ENCODE results near the gene CDC42EP2. TPM values are rescaled to one million over a fixed set of nuclear protein-coding genes. Genes with fewer than 3 reads are reported as not detected.

The CDC42EP2 gene
- polyA plus RNA-seq, 1 of the 3 experiments (the other 2 are of a cell fraction), result 8.1 TPM

DNA sequence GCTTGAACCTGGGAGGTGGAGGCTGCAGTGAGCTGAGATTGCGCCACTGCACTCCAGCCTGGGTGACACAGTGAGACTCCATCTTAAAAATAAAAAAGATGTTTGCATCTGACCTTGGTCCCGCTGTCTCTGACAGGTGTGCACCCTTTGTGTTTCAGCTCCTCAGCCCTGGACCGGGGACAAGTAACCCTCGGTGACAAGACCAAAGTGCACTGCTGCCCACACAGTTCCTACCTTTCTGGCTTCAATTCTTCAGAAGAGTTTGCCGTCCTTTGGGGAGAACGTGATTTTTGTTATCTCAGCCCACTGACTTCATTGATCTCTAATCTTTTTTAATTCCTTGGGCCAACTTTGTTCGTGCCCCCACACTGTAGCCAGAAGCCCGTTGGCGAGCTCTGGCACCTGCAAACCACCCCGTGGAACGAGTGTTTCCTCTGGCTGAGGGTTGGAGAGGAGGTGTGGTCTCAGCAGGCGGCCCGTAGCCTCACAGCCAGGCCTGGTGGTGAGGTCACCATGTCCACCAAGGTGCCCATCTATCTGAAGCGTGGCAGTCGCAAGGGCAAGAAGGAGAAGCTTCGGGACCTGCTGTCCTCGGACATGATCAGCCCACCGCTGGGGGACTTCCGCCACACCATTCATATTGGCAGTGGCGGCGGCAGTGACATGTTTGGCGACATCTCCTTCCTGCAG lies 5.9 kb downstream of the CDC42EP2 start:
- Histone ChIP-seq H3K27me3 (ENCODE audit: insufficient read depth) (no peaks in the 10 kb centered on the region), H3K4me2 (no peak overlapping the region), H2AFZ (ENCODE audit: low read depth) (no peak overlapping the region), H3F3A (replicated peaks; ENCODE audit: insufficient read depth) (peaks cover 9% of the 10 kb centered on the region), H3K9me3 (no peaks in the 10 kb centered on the region), H3K79me2 (ENCODE audit: insufficient read depth) (peaks cover 58% of the 10 kb centered on the region), H3K27ac (ENCODE audit: low read depth in 2 of 2, low read length in 1 of 2) (no peak overlapping the region), H3K4me1 (ENCODE audit: control insufficient read depth in 1 of 2, insufficient read depth in 2 of 2, low read depth in 1 of 2, low read length in 1 of 2) (peaks cover 13 to 28% of the 10 kb centered on the region in 2 experiments; a peak in 2 of 4 replicates), H4K20me1 (ENCODE audit: insufficient read depth) (peaks cover 35% of the 10 kb centered on the region), H3K36me3 (replicated peaks in 1 of 2; ENCODE audit: control insufficient read depth in 1 of 2, insufficient read depth in 2 of 2, low read length in 1 of 2) (peaks cover 3 to 18% of the 10 kb centered on the region in 2 experiments), H3K9ac (no peak overlapping the region), H3K4me3 (ENCODE audit: low read depth in 2 of 2, low read length in 1 of 2) (no peak overlapping the region), H3K9me2 (no peaks in the 10 kb centered on the region)
- 91% methylated on average over 16 of the region's 22 CpGs for WGBS (ENCODE audit: low lambda C conversion rate)
- no peak for DNase-seq
- ChIA-PET POLR2A (interaction anchor here (2.9 kb wide), 1 partner anchor 13 kb away, joined by 14 read pairs; the partner anchor contains the start of gene DPF2), CTCF (interaction anchor here (0.6 to 24.1 kb wide), 4 partner anchors 9 to 369 kb away, joined by 3 to 1118 read pairs (median 11); no protein-coding TSS in a partner anchor)
- TF ChIP-seq TAF1 (IDR thresholded peaks at IDR 0.05; ENCODE audit: borderline replicate concordance, low read depth, low read length), result no peak
- no peak for TF ChIP-seq FOSL2 (IDR thresholded peaks at IDR 0.05; ENCODE audit: borderline replicate concordance, low read depth)
- TF ChIP-seq ELF1 (IDR thresholded peaks at IDR 0.05), result no peak
- no peak for TF ChIP-seq EZH2phosphoT487 (IDR thresholded peaks at IDR 0.05; ENCODE audit: borderline replicate concordance, low read depth)
- no peak for TF ChIP-seq TCF12 (IDR thresholded peaks at IDR 0.05)
- TF ChIP-seq, protein P1, sequence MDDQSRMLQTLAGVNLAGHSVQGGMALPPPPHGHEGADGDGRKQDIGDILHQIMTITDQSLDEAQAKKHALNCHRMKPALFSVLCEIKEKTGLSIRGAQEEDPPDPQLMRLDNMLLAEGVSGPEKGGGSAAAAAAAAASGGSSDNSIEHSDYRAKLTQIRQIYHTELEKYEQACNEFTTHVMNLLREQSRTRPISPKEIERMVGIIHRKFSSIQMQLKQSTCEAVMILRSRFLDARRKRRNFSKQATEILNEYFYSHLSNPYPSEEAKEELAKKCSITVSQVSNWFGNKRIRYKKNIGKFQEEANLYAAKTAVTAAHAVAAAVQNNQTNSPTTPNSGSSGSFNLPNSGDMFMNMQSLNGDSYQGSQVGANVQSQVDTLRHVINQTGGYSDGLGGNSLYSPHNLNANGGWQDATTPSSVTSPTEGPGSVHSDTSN (IDR thresholded peaks at IDR 0.05), result no peak
- no peak for TF ChIP-seq NFIC (IDR thresholded peaks at IDR 0.05; ENCODE audit: borderline replicate concordance)
- no peak for TF ChIP-seq FOXJ3 (CRISPR knock-in tag; IDR thresholded peaks at IDR 0.05)
- TF ChIP-seq RFX5 (IDR thresholded peaks at IDR 0.05; ENCODE audit: low read length), result no peak
- no peak for TF ChIP-seq YY1 (IDR thresholded peaks at IDR 0.05; ENCODE audit: low read depth)
- no peak for TF ChIP-seq NRF1 (IDR thresholded peaks at IDR 0.05; ENCODE audit: low read depth, low read length)
- no peak for TF ChIP-seq MEF2A (IDR thresholded peaks at IDR 0.05; ENCODE audit: borderline replicate concordance, low read depth)
- TF ChIP-seq TEAD4 (IDR thresholded peaks at IDR 0.05; ENCODE audit: borderline replicate concordance, insufficient read depth), result no peak
- TF ChIP-seq POLR2AphosphoS5 (IDR thresholded peaks at IDR 0.05; ENCODE audit: low read depth, low read length), result no peak
- TF ChIP-seq, protein P2, sequence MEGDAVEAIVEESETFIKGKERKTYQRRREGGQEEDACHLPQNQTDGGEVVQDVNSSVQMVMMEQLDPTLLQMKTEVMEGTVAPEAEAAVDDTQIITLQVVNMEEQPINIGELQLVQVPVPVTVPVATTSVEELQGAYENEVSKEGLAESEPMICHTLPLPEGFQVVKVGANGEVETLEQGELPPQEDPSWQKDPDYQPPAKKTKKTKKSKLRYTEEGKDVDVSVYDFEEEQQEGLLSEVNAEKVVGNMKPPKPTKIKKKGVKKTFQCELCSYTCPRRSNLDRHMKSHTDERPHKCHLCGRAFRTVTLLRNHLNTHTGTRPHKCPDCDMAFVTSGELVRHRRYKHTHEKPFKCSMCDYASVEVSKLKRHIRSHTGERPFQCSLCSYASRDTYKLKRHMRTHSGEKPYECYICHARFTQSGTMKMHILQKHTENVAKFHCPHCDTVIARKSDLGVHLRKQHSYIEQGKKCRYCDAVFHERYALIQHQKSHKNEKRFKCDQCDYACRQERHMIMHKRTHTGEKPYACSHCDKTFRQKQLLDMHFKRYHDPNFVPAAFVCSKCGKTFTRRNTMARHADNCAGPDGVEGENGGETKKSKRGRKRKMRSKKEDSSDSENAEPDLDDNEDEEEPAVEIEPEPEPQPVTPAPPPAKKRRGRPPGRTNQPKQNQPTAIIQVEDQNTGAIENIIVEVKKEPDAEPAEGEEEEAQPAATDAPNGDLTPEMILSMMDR (IDR thresholded peaks at IDR 0.05), result no peak
- no peak for TF ChIP-seq MXI1 (IDR thresholded peaks at IDR 0.05; ENCODE audit: low read depth, low read length)
- no peak for TF ChIP-seq GABPA (IDR thresholded peaks at IDR 0.05; ENCODE audit: low read depth)
